Osteocyte (in vitro differentiated cells): ENCODE results near the gene DYRK1A. TPM values are rescaled to one million over a fixed set of nuclear protein-coding genes. Genes with fewer than 3 reads are reported as not detected.

ENCODE experiments used
- DNase-seq: peaks from one replicate; pipeline ENCODE4 v3.0.0; 2021; ENCODE audit warnings: mixed read lengths; ENCODE audit not compliant: unreplicated experiment; ENCODE audit errors: extremely low spot score
- H3K27ac Mint-ChIP-seq: one replicate; pipeline ENCODE4 v1.8.0; 2021; ENCODE audit warnings: mild to moderate bottlenecking, mixed read lengths; ENCODE audit not compliant: unreplicated experiment
- H3K27me3 Mint-ChIP-seq: one replicate; pipeline ENCODE4 v1.8.0; 2021; ENCODE audit warnings: mixed read lengths; ENCODE audit not compliant: unreplicated experiment
- H3K36me3 Mint-ChIP-seq: one replicate; pipeline ENCODE4 v1.8.0; 2021; ENCODE audit warnings: mixed read lengths; ENCODE audit not compliant: unreplicated experiment
- H3K4me1 Mint-ChIP-seq: one replicate; pipeline ENCODE4 v1.8.0; 2021; ENCODE audit warnings: mixed read lengths; ENCODE audit not compliant: unreplicated experiment
- H3K4me3 Mint-ChIP-seq: one replicate; pipeline ENCODE4 v1.8.0; 2021; ENCODE audit warnings: mild to moderate bottlenecking, moderate library complexity, mixed read lengths; ENCODE audit not compliant: unreplicated experiment
- H3K9me3 Mint-ChIP-seq: one replicate; pipeline ENCODE4 v1.8.0; 2021; ENCODE audit warnings: mixed read lengths; ENCODE audit not compliant: unreplicated experiment
- total RNA-seq: library from RNA; stranded (reverse); gene quantifications from 2 replicates; pipeline ENCODE4 v1.2.1, GENCODE V29; 2021
- TF ChIP-seq, protein P1 (sequence below): fragments of 200-600 bp; sonication (generic); IDR thresholded peaks from 2 replicates; pipeline ENCODE4 v1.5.0; 2021; ENCODE audit warnings: antibody characterized with exemption, mild to moderate bottlenecking, moderate library complexity

Gene DYRK1A
- total RNA-seq, 1 donor from 2014 or later: 63.2 TPM

DNA sequence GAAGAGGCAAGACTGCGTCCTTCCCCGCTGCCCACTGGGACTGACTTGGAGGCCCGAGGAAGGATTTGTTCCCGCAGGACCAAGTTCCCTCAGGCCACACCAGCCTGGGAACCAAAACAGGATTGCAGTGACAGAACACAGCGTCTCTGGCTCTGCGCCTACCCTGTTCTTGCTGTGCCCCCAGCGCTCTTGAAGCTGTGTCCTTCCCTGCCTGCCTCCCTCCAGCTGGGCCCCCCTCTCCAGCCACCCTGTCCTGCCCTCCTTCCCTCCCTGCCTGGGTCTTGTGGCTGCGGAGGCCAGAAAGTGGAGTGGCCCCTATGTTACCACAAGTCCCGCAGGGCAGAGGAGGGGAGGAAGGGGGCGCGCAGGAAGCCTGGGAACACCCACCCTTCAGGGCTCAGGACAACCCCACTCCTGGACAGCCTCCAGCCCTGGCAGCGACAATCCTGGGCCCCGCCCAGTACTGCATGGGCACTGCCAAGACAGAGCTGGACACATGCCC, 164.9 kb downstream of the DYRK1A start:
- Mint-ChIP-seq H3K4me1 (peaks cover 21% of the 10 kb centered on the region), H3K4me3 (no peak overlapping the region), H3K36me3 (no peaks in the 10 kb centered on the region), H3K27me3 (no peaks in the 10 kb centered on the region), H3K27ac (peak overlapping the region; percentile 14), H3K9me3 (peaks cover 2% of the 10 kb centered on the region)
- TF ChIP-seq, protein P1, sequence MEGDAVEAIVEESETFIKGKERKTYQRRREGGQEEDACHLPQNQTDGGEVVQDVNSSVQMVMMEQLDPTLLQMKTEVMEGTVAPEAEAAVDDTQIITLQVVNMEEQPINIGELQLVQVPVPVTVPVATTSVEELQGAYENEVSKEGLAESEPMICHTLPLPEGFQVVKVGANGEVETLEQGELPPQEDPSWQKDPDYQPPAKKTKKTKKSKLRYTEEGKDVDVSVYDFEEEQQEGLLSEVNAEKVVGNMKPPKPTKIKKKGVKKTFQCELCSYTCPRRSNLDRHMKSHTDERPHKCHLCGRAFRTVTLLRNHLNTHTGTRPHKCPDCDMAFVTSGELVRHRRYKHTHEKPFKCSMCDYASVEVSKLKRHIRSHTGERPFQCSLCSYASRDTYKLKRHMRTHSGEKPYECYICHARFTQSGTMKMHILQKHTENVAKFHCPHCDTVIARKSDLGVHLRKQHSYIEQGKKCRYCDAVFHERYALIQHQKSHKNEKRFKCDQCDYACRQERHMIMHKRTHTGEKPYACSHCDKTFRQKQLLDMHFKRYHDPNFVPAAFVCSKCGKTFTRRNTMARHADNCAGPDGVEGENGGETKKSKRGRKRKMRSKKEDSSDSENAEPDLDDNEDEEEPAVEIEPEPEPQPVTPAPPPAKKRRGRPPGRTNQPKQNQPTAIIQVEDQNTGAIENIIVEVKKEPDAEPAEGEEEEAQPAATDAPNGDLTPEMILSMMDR: no peak
- peak; percentile 80 for DNase-seq

DNA sequence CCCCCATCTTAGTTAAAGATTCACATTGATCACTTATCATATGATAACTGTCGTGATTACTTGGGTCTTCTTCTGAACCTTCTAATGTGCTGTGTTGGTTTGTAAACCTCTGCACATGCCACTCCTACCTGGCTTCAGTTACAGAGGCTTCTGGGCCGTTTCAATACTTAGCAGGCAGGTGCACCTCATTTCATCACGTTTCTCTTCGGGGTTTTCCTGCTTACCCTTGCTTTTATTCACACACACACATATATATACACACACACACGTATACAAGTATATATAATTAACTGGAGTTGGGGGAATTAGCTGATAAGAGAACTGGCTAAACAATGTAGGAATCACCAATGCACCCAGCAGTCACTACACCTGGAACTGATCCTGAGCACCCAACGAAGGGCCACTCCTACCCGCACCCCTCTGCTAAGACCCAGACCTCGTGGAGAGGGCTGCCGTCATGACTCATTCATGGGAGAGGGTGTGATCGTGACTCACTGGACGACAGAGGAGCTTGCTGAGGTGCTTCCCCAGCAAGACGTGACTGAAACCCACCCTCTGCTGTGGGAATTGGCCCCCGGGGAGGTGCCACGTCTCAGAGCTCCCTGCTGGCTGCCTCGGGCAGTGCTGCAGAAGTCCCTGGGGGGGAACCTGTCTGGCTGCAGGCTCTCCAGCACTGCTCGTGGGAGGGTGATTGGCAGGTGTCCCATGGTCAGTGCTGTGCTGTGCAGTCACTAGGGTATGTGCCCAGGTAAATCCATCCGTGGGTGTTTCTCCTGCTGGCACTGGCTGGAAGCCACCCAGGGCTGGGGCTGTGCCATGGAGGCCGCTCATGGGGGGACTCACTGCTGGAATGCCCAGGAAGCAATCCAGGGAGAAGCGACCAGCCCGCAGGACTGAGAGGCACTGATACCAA, 166.6 kb downstream of the DYRK1A start:
- Mint-ChIP-seq H3K27ac (no peak overlapping the region), H3K36me3 (no peaks in the 10 kb centered on the region), H3K4me1 (peaks cover 21% of the 10 kb centered on the region), H3K27me3 (no peaks in the 10 kb centered on the region), H3K4me3 (no peak overlapping the region), H3K9me3 (peaks cover 8% of the 10 kb centered on the region)
- TF ChIP-seq, protein P1: no peak
- peak; percentile 70 for DNase-seq

DNA sequence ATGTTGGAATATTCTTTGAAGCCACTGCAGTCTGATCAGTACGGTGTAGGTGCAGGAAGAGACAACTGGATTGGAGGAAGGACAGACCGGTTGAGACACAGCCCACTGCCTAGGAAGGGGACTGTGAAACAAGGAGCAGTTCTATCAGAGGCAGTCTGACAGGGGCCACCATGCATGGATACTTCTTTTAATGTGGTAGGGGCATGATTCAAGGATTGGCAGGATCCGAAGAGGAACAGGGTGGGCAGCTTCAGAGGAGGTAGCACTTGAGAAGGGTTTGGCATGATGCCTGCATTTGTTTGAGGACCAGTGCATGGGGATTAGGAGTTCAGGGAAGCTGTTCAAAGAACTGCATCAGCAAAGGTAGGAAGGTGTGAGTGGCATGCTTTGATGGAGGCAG, 167.9 kb downstream of the DYRK1A start:
- Mint-ChIP-seq H3K4me1 (peaks cover 23% of the 10 kb centered on the region), H3K4me3 (no peak overlapping the region), H3K36me3 (no peaks in the 10 kb centered on the region), H3K9me3 (peaks cover 12% of the 10 kb centered on the region), H3K27me3 (no peaks in the 10 kb centered on the region), H3K27ac (no peak overlapping the region)
- TF ChIP-seq, protein P1: no peak
- DNase-seq: peak; percentile 57

DNA sequence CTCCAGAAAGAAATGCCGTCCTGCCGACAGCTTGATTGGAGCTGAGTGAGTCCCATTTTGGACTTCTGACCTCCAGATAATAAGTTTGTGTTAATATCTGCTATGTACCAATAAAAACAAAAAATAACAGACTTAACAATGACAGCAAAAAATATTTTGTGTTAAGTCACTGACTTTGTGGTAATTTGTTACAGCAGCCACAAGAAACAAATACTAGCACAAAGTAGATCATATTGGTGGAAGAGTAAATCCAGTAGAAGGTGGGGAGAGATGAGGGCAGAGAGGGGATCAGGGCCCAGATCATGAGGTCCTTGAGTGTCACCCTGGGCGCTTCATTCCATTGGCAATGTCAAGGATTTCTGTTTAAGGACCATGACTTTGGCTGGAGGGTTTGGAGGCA, 168.6 kb downstream of the DYRK1A start:
- Mint-ChIP-seq H3K27ac (no peak overlapping the region), H3K36me3 (no peaks in the 10 kb centered on the region), H3K27me3 (no peaks in the 10 kb centered on the region), H3K4me1 (peaks cover 20% of the 10 kb centered on the region), H3K4me3 (no peak overlapping the region), H3K9me3 (peaks cover 12% of the 10 kb centered on the region)
- TF ChIP-seq, protein P1: no peak
- DNase-seq: peak; percentile 19

DNA sequence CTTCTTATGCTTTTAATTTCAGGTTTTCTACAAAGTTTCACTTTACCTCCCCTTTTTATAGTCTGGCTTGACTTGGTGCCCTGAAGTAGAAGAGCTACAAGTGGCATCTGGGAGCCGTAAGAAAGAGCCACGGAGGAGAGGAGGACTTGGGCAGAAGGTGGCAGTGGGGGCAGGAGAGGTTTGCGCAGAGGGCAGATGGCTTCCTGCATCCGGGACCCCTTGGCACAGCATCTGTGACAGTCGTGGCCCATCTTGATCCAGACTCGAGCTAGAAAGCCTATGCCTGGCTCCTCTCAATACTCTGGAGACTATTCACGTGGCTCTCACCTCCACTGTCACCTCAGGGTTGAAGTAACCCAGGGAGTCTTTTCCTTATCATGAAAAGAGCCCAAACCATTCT, 169.1 kb downstream of the DYRK1A start:
- Mint-ChIP-seq H3K36me3 (no peaks in the 10 kb centered on the region), H3K9me3 (peaks cover 12% of the 10 kb centered on the region), H3K27ac (no peak overlapping the region), H3K4me1 (peaks cover 17% of the 10 kb centered on the region), H3K27me3 (no peaks in the 10 kb centered on the region), H3K4me3 (no peak overlapping the region)
- peak; percentile 64 for DNase-seq
- TF ChIP-seq, protein P1: no peak
